Loucy (cell line): Measurements from ENCODE around the gene CAPN10.

Experiments
- H2AFZ ChIP-seq: fragments of 200-600 bp; sonication (generic); 2 replicates; pipeline ENCODE4 v1.6.0; 2016; ENCODE audit warnings: antibody characterized with exemption, mild to moderate bottlenecking, low read length, moderate library complexity
- H3F3A ChIP-seq: fragments of 200-600 bp; 2 replicates; pipeline ENCODE4 v1.6.0; 2016; ENCODE audit warnings: antibody characterized with exemption, low read depth, mild to moderate bottlenecking
- H3K27me3 ChIP-seq: fragments of 200-600 bp; sonication (generic); 2 replicates; pipeline ENCODE4 v1.6.1; 2014; ENCODE audit warnings: low read length, mild to moderate bottlenecking; ENCODE audit not compliant: insufficient read depth, poor library complexity, severe bottlenecking
- H3K36me3 ChIP-seq: fragments of 200-600 bp; sonication (generic); 2 replicates; pipeline ENCODE4 v1.6.1; 2016; ENCODE audit warnings: low read length; ENCODE audit not compliant: insufficient read depth
- H3K4me1 ChIP-seq: fragments of 200-600 bp; sonication (generic); 2 replicates; pipeline ENCODE4 v1.5.1; 2014; ENCODE audit warnings: low read length, mild to moderate bottlenecking; ENCODE audit not compliant: insufficient read depth, poor library complexity, severe bottlenecking
- H3K4me2 ChIP-seq: fragments of 200-600 bp; sonication (generic); 2 replicates; pipeline ENCODE4 v1.6.0; 2014; ENCODE audit warnings: antibody characterized with exemption, low read length, low read depth, mild to moderate bottlenecking; ENCODE audit not compliant: poor library complexity, severe bottlenecking
- H3K4me3 ChIP-seq: fragments of 200-600 bp; sonication (generic); 2 replicates; pipeline ENCODE4 v1.5.1; 2014; ENCODE audit warnings: low read length, mild to moderate bottlenecking, mixed read lengths; ENCODE audit not compliant: poor library complexity, severe bottlenecking
- H3K79me2 ChIP-seq: fragments of 200-600 bp; sonication (generic); 2 replicates; pipeline ENCODE4 v1.6.1; 2014; ENCODE audit warnings: low read length; ENCODE audit not compliant: insufficient read depth
- H3K9ac ChIP-seq: fragments of 200-600 bp; sonication (generic); 2 replicates; pipeline ENCODE4 v1.6.0; 2014; ENCODE audit warnings: mild to moderate bottlenecking, low read depth, low read length, moderate library complexity; ENCODE audit not compliant: poor library complexity, severe bottlenecking
- H3K9me2 ChIP-seq: fragments of 200-600 bp; sonication (generic); replicated peaks from 2 replicates; pipeline ENCODE4 v1.6.1; 2016; ENCODE audit warnings: low read depth, low read length, mixed read lengths
- H3K9me3 ChIP-seq: fragments of 200-600 bp; sonication (generic); 2 replicates; pipeline ENCODE4 v1.6.1; 2014; ENCODE audit warnings: mild to moderate bottlenecking, antibody characterized with exemption, low read length, low read depth; ENCODE audit not compliant: insufficient read depth
- H4K20me1 ChIP-seq: fragments of 200-600 bp; sonication (generic); 2 replicates; pipeline ENCODE4 v1.6.0; 2014; ENCODE audit warnings: antibody characterized with exemption, low read length, mild to moderate bottlenecking; ENCODE audit not compliant: insufficient read depth, poor library complexity, severe bottlenecking
- CTCF ChIP-seq: fragments of 200-600 bp; sonication (generic); conservative IDR thresholded peaks from 2 replicates; pipeline ENCODE4 v1.5.1; 2014; ENCODE audit warnings: mild to moderate bottlenecking, antibody characterized with exemption, low read length
- EZH2phosphoT487 ChIP-seq: fragments of 200-600 bp; IDR thresholded peaks from 2 replicates; pipeline ENCODE4 v1.6.1; 2018; ENCODE audit warnings: antibody characterized with exemption, mild to moderate bottlenecking, moderate library complexity, borderline replicate concordance

Gene CAPN10

DNA sequence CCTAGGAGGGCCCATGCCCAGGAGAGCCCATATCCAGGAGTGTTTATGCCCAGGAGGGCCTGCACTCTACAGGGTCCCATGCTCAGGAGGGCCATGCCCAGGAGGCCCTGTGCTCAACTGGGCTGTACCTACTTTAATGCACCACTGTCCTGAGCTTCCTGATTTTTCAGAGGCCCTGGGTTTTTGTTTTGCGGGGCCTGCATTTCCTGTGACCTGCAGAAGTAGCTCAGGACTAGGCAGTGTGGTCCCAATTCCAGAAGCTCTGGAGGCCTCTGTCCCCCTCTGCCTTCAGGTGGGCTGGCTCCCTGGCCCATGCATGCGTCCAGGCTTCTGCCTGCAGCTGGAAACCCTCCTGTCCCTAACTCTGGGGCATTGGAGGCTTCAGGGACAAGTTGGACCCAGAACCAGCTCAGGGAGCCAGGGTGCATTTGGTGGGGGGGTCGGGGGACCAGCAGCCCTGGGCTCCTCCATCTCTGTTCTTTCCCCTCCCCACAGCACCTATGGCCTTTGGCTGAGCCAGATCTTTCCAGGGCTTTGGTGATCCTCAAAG is 49.5 kb downstream of the CAPN10 start:
- H2AFZ ChIP-seq, result no peak overlapping the region

DNA sequence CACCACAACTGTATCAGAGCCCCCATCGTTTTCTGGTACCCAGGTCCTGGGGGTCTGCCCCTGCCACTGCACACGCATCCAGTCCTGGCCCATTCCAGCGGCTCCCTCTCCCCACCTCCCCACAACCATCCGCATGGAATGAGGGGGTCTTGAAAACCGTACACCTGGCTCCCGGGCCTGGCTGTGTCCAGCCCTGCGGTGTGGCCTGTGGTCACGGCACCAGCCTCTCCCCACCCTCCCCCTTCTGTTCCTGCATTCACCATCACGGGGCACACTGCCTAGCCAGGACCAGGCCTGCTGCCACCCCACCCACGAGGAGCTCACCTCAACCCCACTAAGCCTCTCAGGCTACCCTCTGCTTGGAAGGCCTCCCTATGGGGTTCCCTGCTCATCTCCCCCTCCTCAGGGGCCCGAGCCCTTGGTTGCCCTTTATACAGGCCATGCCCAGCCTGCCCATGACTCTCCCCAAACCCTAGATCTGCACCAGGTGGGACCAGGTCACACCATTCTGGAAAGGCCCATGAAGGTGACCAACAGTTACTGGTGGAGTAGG is 50.1 kb downstream of the CAPN10 start:
- Histone ChIP-seq H3K9me2 (no peaks in the 10 kb centered on the region), H3K4me2 (no peak overlapping the region), H4K20me1 (no peaks in the 10 kb centered on the region), H3K27me3 (no peaks in the 10 kb centered on the region), H3F3A (no peaks in the 10 kb centered on the region), H3K4me3 (no peak overlapping the region), H2AFZ (no peak overlapping the region), H3K4me1 (no peaks in the 10 kb centered on the region), H3K79me2 (no peaks in the 10 kb centered on the region), H3K9ac (no peak overlapping the region), H3K9me3 (peaks cover 21% of the 10 kb centered on the region; the same call in 1 of the 2 replicates), H3K36me3 (no peaks in the 10 kb centered on the region)
- TF ChIP-seq EZH2phosphoT487 (no peak), CTCF (no peak)

More for the DNA sequence above, 49.5 kb downstream of the CAPN10 start:
- no peaks in the 10 kb centered on the region for H3K4me1 ChIP-seq
- H3K9ac ChIP-seq, result no peak overlapping the region
- peaks cover 21% of the 10 kb centered on the region; the same call in 1 of the 2 replicates for H3K9me3 ChIP-seq
- H3K27me3 ChIP-seq, result no peaks in the 10 kb centered on the region
- H3K79me2 ChIP-seq, result no peaks in the 10 kb centered on the region
- no peaks in the 10 kb centered on the region for H3K36me3 ChIP-seq
- no peak overlapping the region for H3K4me3 ChIP-seq
- no peaks in the 10 kb centered on the region for H3F3A ChIP-seq
- H4K20me1 ChIP-seq, result no peaks in the 10 kb centered on the region
- no peaks in the 10 kb centered on the region for H3K9me2 ChIP-seq
- TF ChIP-seq CTCF (no peak), EZH2phosphoT487 (no peak)
- no peak overlapping the region for H3K4me2 ChIP-seq

DNA sequence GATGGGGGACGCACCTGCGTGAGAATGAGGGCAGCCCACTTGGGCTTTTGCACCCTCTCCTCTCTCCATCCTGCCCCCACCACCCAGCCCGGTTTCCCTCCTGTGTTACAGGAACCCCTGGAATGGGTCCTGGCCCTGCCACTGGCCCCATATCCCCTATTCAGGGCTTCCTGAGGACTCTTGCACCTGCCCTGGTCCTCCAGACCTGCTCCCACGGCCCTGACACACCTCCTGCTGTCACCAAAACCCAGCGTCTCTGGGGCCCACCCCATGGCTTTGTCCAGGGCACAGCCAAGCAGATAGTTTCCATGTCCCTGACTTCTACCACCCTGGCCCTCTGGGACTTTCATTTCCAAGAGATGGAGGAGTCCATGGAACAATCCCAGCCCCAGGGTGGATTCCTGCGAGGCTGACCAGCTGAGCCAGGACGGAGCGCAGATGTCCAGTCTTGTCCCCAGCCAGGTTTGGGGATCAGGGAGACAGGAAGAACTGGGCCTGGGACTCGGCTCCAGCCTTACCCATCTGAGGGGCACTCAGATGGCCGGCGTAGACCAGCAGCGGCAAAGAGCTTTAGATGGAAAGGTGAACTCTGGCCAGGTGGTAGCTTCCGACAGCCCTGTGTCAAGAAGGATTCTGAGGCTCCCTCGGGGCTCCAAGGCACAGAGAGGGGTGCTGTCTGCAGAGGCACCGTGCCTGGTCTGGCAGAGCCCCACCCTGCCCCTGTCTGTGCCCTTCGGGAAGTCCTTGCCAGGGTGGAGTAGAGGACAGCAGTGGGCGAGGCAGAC is 50.8 kb downstream of the CAPN10 start:
- Histone ChIP-seq H2AFZ (no peak overlapping the region), H3K9me3 (peaks cover 21% of the 10 kb centered on the region; the same call in 1 of the 2 replicates), H3K4me2 (no peak overlapping the region), H3K79me2 (no peaks in the 10 kb centered on the region), H3K9ac (no peak overlapping the region), H3F3A (no peaks in the 10 kb centered on the region), H3K27me3 (no peaks in the 10 kb centered on the region), H3K4me1 (no peaks in the 10 kb centered on the region), H3K4me3 (no peak overlapping the region), H3K9me2 (no peaks in the 10 kb centered on the region), H4K20me1 (no peaks in the 10 kb centered on the region), H3K36me3 (no peaks in the 10 kb centered on the region)
- TF ChIP-seq EZH2phosphoT487 (no peak), CTCF (no peak)
